Measurements from ENCODE around the gene RILPL1. TPM values are rescaled to one million over a fixed set of nuclear protein-coding genes. Genes with fewer than 3 reads are reported as not detected.

Gene RILPL1
- total RNA-seq, 1 experiment from 2014 or later: 11.5 TPM

- no TSS peak for BruUV-seq (replicated peaks)
- POLR2A ChIA-PET (ENCODE audit: unreplicated experiment): no interaction called here
- TF ChIP-seq EZH2 (IDR thresholded peaks at IDR 0.05; ENCODE audit: low read depth) (no peak), CTCF (conservative IDR thresholded peaks at IDR 0.05) (no peak)
Observed at GRCh38 chr12:123491481-123491880, 42.0 kb downstream of the RILPL1 start.

GRCh38 chr12:123491056-123491455, 42.5 kb downstream of the RILPL1 start:
- Histone ChIP-seq H3K27me3 (ENCODE audit: insufficient read depth, low read depth) (no peaks in the 10 kb centered on the region), H3K79me2 (ENCODE audit: low read depth) (no peaks in the 10 kb centered on the region), H3F3A (ENCODE audit: insufficient read depth, low read depth) (no peaks in the 10 kb centered on the region), H3K9me3 (ENCODE audit: insufficient read depth, low read depth) (no peaks in the 10 kb centered on the region), H4K20me1 (ENCODE audit: insufficient read depth) (no peaks in the 10 kb centered on the region), H3K27ac (no peak overlapping the region), H3K9me2 (ENCODE audit: insufficient read depth) (no peaks in the 10 kb centered on the region), H3K36me3 (ENCODE audit: low read depth) (no peaks in the 10 kb centered on the region), H3K4me2 (no peak overlapping the region), H3K4me3 (no peak overlapping the region), H3K4me1 (replicated peaks; ENCODE audit: insufficient read depth) (no peaks in the 10 kb centered on the region), H2AFZ (no peak overlapping the region)
- BruUV-seq (replicated peaks): no TSS peak
- CTCF ChIA-PET: no interaction called here
- intact Hi-C loops (cut with micrococcal nuclease; ENCODE audit: unreplicated experiment): no loop called here
- TF ChIP-seq CTCF (conservative IDR thresholded peaks at IDR 0.05) (no peak), EZH2 (IDR thresholded peaks at IDR 0.05; ENCODE audit: low read depth) (no peak)
- POLR2A ChIA-PET (ENCODE audit: unreplicated experiment): no interaction called here
- DNase-seq: no peak

More at GRCh38 chr12:123491481-123491880, 42.0 kb downstream of the RILPL1 start:
- no peaks in the 10 kb centered on the region for H3K9me3 ChIP-seq (ENCODE audit: insufficient read depth, low read depth)
- H3F3A ChIP-seq (ENCODE audit: insufficient read depth, low read depth): no peaks in the 10 kb centered on the region
- no peaks in the 10 kb centered on the region for H3K9me2 ChIP-seq (ENCODE audit: insufficient read depth)
- DNase-seq: no peak
- intact Hi-C loops (cut with micrococcal nuclease; ENCODE audit: unreplicated experiment): no loop called here
- no peaks in the 10 kb centered on the region for H3K4me1 ChIP-seq (replicated peaks; ENCODE audit: insufficient read depth)
- no peak overlapping the region for H2AFZ ChIP-seq
- CTCF ChIA-PET: no interaction called here
- no peak overlapping the region for H3K4me2 ChIP-seq
- no peaks in the 10 kb centered on the region for H3K79me2 ChIP-seq (ENCODE audit: low read depth)
- H3K36me3 ChIP-seq (ENCODE audit: low read depth): no peaks in the 10 kb centered on the region
- H4K20me1 ChIP-seq (ENCODE audit: insufficient read depth): no peaks in the 10 kb centered on the region
- no peak overlapping the region for H3K4me3 ChIP-seq
- H3K27ac ChIP-seq: no peak overlapping the region
- H3K27me3 ChIP-seq (ENCODE audit: insufficient read depth, low read depth): no peaks in the 10 kb centered on the region

- no peak overlapping the region for H3K4me3 ChIP-seq
- intact Hi-C loops (cut with micrococcal nuclease; ENCODE audit: unreplicated experiment): no loop called here
- no peaks in the 10 kb centered on the region for H3K9me3 ChIP-seq (ENCODE audit: insufficient read depth, low read depth)
- H3K27ac ChIP-seq: no peak overlapping the region
- H2AFZ ChIP-seq: no peak overlapping the region
- H3K27me3 ChIP-seq (ENCODE audit: insufficient read depth, low read depth): no peaks in the 10 kb centered on the region
- H3K4me1 ChIP-seq (replicated peaks; ENCODE audit: insufficient read depth): no peaks in the 10 kb centered on the region
- TF ChIP-seq EZH2 (IDR thresholded peaks at IDR 0.05; ENCODE audit: low read depth) (no peak), CTCF (conservative IDR thresholded peaks at IDR 0.05) (no peak)
- no peak for DNase-seq
- H3F3A ChIP-seq (ENCODE audit: insufficient read depth, low read depth): no peaks in the 10 kb centered on the region
- no peaks in the 10 kb centered on the region for H4K20me1 ChIP-seq (ENCODE audit: insufficient read depth)
- no peak overlapping the region for H3K4me2 ChIP-seq
- no TSS peak for BruUV-seq (replicated peaks)
- ChIA-PET POLR2A (ENCODE audit: unreplicated experiment) (no interaction called here), CTCF (no interaction called here)
- H3K9me2 ChIP-seq (ENCODE audit: insufficient read depth): no peaks in the 10 kb centered on the region
- no peaks in the 10 kb centered on the region for H3K79me2 ChIP-seq (ENCODE audit: low read depth)
- H3K36me3 ChIP-seq (ENCODE audit: low read depth): no peaks in the 10 kb centered on the region
Observed at GRCh38 chr12:123490089-123490488, 43.4 kb downstream of the RILPL1 start.

Data from PC-9 (cell line).